ENCODE data around the gene SRD5A3.

SRD5A3 gene

GRCh38 chr4:55393461-55394320, 47.6 kb downstream of the SRD5A3 start:
- no peak for TF ChIP-seq JUND (IDR thresholded peaks at IDR 0.05; ENCODE audit: low read depth)
- in situ Hi-C loops (cut with HindIII; ENCODE audit: low pct_unique_long_range_greater_than_20kb, low sequenced_read_pairs) = no loop called here
- peak in 1 of 2 experiments; percentile 17 for DNase-seq (ENCODE audit: low read depth in 1 of 2, low spot score in 1 of 2)

DNA sequence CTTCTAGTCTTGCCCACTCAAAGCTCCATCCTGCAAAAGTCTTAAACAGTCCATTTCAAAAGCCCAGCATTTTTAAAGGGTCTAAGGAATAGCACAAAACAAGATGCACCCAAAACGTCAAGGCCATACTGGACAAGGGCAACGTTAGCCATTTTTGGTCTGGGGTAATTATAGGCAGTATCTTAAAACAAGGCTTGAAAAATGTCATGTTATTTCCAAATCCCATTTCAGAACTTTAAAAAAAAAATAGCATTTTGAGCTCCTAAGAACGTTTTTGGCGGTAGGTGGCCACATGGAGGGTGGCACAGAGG, 49.1 kb downstream of the SRD5A3 start:
- DNase-seq (ENCODE audit: low read depth in 1 of 2, low spot score in 1 of 2) = no peak
- TF ChIP-seq JUND (IDR thresholded peaks at IDR 0.05; ENCODE audit: low read depth) = no peak
- in situ Hi-C loops (cut with HindIII; ENCODE audit: low pct_unique_long_range_greater_than_20kb, low sequenced_read_pairs) = no loop called here

GRCh38 chr4:55395529-55396307, 49.7 kb downstream of the SRD5A3 start, which contains the start of gene TMEM165:
Gene TMEM165 (plus strand): TSS chr4:55395957. CDS start chr4:55396190, 233 bp downstream.
- no peak for TF ChIP-seq JUND (IDR thresholded peaks at IDR 0.05; ENCODE audit: low read depth)
- DNase-seq (ENCODE audit: low read depth in 1 of 2, low spot score in 1 of 2) = peak; percentile 63 to 91
- in situ Hi-C loops (cut with HindIII; ENCODE audit: low pct_unique_long_range_greater_than_20kb, low sequenced_read_pairs) = no loop called here

DNA sequence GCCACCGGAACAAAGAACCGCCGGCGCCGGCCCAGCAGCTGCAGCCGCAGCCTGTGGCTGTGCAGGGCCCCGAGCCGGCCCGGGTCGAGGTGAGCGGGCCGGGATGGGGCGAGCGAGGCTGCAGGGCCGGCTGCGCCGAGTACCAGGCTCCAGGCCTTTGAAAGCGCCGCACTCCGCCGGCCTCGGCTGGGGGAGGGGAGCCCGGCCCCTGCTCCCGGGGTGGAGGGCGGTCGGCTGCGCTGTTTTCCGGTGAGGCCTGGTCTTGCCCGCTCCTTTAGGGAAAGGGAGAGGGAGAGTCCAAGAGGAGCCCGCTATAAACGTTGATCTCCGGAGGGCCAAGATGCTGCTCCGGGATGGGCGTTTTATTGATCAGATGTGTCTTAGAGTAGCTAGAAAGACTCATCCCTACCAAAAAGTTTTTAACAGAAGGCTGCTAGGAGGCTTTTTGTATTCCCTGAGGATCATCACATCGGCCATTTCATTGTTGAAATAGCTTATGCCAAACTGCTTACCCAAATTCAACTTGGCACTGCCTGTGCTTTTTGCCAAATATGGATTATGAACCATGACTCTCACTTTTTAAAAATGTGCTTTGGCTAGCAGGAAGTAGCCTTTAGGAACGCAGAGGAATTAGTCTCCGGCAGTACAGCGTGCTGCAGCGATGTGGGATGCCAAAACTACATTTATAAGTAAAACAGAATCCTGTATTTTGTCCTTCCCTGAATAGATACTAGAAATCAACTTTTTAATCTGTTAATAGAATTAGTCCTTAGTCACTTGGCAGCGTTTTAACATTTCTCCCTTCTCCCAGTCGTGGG, 50.5 kb downstream of the SRD5A3 start:
- no peak for TF ChIP-seq JUND (IDR thresholded peaks at IDR 0.05; ENCODE audit: low read depth)
- in situ Hi-C loops (cut with HindIII; ENCODE audit: low pct_unique_long_range_greater_than_20kb, low sequenced_read_pairs) = no loop called here
- DNase-seq (ENCODE audit: low read depth in 1 of 2, low spot score in 1 of 2) = peak in 1 of 2 experiments; percentile 33

GRCh38 chr4:55397126-55397436, 51.0 kb downstream of the SRD5A3 start:
- no peak for TF ChIP-seq JUND (IDR thresholded peaks at IDR 0.05; ENCODE audit: low read depth)
- no peak for DNase-seq (ENCODE audit: low read depth in 1 of 2, low spot score in 1 of 2)
- in situ Hi-C loops (cut with HindIII; ENCODE audit: low pct_unique_long_range_greater_than_20kb, low sequenced_read_pairs) = no loop called here

- DNase-seq (ENCODE audit: low read depth in 1 of 2, low spot score in 1 of 2) = peak in 1 of 2 experiments; percentile 2
- in situ Hi-C loops (cut with HindIII; ENCODE audit: low pct_unique_long_range_greater_than_20kb, low sequenced_read_pairs) = no loop called here
- TF ChIP-seq JUND (IDR thresholded peaks at IDR 0.05; ENCODE audit: low read depth) = no peak
Measured at GRCh38 chr4:55397520-55398321, 51.7 kb downstream of the SRD5A3 start.

DNA sequence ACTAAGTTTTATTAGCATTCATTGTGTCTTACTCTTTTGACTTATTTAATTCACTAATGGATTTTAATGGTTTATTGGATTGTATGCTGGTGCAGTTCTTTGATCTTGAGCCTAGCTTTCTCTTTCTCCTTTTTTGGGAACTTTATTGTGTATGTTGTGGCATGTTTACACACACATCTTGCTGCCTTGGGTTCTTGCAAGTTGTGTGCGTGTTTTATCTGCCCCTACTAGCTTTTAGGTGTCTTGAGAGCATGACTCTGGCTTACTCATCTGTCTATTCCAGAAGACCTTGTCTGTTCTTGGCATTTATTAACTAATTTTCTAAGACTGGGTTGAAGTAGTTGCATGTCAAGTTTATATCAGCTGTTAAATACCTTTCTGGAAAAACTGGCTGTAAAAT, 52.4 kb downstream of the SRD5A3 start:
- in situ Hi-C loops (cut with HindIII; ENCODE audit: low pct_unique_long_range_greater_than_20kb, low sequenced_read_pairs) = no loop called here
- TF ChIP-seq JUND (IDR thresholded peaks at IDR 0.05; ENCODE audit: low read depth) = no peak
- no peak for DNase-seq (ENCODE audit: low read depth in 1 of 2, low spot score in 1 of 2)

DNA sequence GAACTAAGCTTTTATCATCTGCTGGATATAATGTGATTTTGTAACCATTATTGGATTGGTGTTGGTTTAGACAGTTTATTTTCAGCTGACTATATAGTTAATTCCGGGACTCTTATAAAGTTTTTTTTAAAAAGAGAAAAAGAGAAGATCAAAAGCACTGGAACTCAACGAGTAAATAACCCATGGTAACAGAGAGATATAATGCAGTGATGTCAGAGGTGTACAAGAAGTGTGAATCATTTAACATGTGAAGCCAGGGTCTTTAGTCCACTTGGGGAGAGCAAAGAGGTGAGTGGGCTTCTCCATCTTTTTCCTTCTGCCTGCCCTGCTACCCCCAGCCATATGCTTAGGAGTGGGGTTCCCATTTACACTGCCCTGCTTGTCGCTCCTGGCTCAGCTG, 52.9 kb downstream of the SRD5A3 start:
- in situ Hi-C loops (cut with HindIII; ENCODE audit: low pct_unique_long_range_greater_than_20kb, low sequenced_read_pairs) = no loop called here
- no peak for DNase-seq (ENCODE audit: low read depth in 1 of 2, low spot score in 1 of 2)
- no peak for TF ChIP-seq JUND (IDR thresholded peaks at IDR 0.05; ENCODE audit: low read depth)

DNA sequence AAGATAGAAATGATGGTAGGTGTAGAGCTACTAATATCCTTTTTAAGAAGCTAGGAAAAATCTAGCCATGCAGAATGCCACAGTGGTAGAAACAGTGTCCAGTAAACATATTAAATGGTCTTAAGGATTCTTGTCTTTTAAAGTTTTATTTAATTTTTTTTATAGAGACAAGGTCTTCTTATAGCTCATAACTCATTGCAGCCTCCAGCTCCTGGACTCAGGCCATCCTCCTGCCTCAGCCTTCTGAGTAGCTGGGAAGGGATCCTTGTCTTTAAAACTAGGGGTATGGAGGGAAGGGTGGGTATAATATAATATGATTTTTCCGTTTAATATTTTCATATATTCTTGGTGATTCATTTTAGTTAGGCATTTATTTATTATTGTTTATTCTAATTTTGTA, 53.5 kb downstream of the SRD5A3 start:
- in situ Hi-C loops (cut with HindIII; ENCODE audit: low pct_unique_long_range_greater_than_20kb, low sequenced_read_pairs) = no loop called here
- no peak for DNase-seq (ENCODE audit: low read depth in 1 of 2, low spot score in 1 of 2)
- no peak for TF ChIP-seq JUND (IDR thresholded peaks at IDR 0.05; ENCODE audit: low read depth)

- DNase-seq (ENCODE audit: low read depth in 1 of 2, low spot score in 1 of 2) = no peak
- in situ Hi-C loops (cut with HindIII; ENCODE audit: low pct_unique_long_range_greater_than_20kb, low sequenced_read_pairs) = no loop called here
- no peak for TF ChIP-seq JUND (IDR thresholded peaks at IDR 0.05; ENCODE audit: low read depth)
Measured at GRCh38 chr4:55405073-55405472, 59.0 kb downstream of the SRD5A3 start.

- in situ Hi-C loops (cut with HindIII; ENCODE audit: low pct_unique_long_range_greater_than_20kb, low sequenced_read_pairs) = no loop called here
- DNase-seq (ENCODE audit: low read depth in 1 of 2, low spot score in 1 of 2) = no peak
- TF ChIP-seq JUND (IDR thresholded peaks at IDR 0.05; ENCODE audit: low read depth) = no peak
Measured at GRCh38 chr4:55406545-55406944, 60.5 kb downstream of the SRD5A3 start.

DNA sequence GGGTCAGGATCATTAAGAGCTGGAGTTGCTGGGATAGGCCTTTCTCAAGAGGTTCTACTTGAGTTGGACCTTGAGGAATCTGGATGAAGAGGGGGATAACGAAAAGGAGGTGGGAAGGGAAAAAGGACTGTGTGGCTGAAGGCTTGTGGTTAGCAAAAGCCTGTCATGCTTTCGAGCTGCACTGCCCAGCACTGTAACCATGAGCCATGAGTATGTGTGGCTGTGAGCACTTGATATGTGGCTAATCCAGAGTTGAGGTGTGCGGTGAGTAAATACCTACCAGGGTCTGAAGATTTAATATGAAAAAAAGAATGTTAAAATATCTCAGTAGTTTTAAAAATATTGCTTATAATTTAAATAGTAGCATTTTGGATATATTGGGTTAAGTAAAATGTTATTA, 61.1 kb downstream of the SRD5A3 start:
- no peak for DNase-seq (ENCODE audit: low read depth in 1 of 2, low spot score in 1 of 2)
- TF ChIP-seq JUND (IDR thresholded peaks at IDR 0.05; ENCODE audit: low read depth) = no peak
- in situ Hi-C loops (cut with HindIII; ENCODE audit: low pct_unique_long_range_greater_than_20kb, low sequenced_read_pairs) = no loop called here

All from T47D (cell line).